Liver (tissue), 3 donors: Measurements from ENCODE around the gene ELAVL2.

Source experiments
- CTCF ChIP-seq: fragments of 150-350 bp; IDR thresholded peaks from 2 replicates; pipeline ENCODE4 v1.5.1; 2017; ENCODE audit warnings: improper control_type of control experiment, low read depth, low read length; ENCODE audit not compliant: missing input control
- FOXA1 ChIP-seq: IDR thresholded peaks from 2 replicates; pipeline ENCODE4 v1.6.1; 2016; ENCODE audit warnings: antibody characterized with exemption
- JUND ChIP-seq, 2 donors: IDR thresholded peaks; 2 replicates each; pipeline ENCODE4 v1.6.1; 2016; ENCODE audit warnings: antibody characterized with exemption in 2 of 2
- YY1 ChIP-seq: IDR thresholded peaks from 2 replicates; pipeline ENCODE4 v1.6.1; 2016; ENCODE audit warnings: antibody characterized with exemption, mild to moderate bottlenecking
- donor health status: healthy.
- donor health status: healthy.

- TF ChIP-seq YY1 (no peak), CTCF (no peak), FOXA1 (no peak), JUND (IDR thresholded peaks at IDR 0.05) (no peak)
Observed at GRCh38 chr9:23682891-23683431, 143.1 kb downstream of the ELAVL2 start.
